HuH-7.5 (cell line): ENCODE results near the gene LRRC45.

Source experiments
- DNase-seq: peaks from one replicate; pipeline ENCODE4 v3.0.0; 2011; ENCODE audit warnings: low spot score

LRRC45 gene

GRCh38 chr17:82018989-82019689 is 4.0 kb upstream of the LRRC45 start:
- DNase-seq, result no peak

- DNase-seq, result peak; percentile 92
Observed at GRCh38 chr17:82019690-82020571, 3.2 kb upstream of the LRRC45 start.

GRCh38 chr17:82020572-82021106 is 2.5 kb upstream of the LRRC45 start:
- DNase-seq, result no peak

GRCh38 chr17:82021107-82021899 is 1.8 kb upstream of the LRRC45 start:
- DNase-seq, result peak; percentile 68

GRCh38 chr17:82021900-82022309 is 1.2 kb upstream of the LRRC45 start:
- no peak for DNase-seq

GRCh38 chr17:82022310-82022980 is 660 bp upstream of the LRRC45 start, which contains the start of gene CENPX:
CENPX (minus strand) TSS chr17:82022878; CDS start chr17:82022861, 17 bp downstream.
- no peak for DNase-seq

GRCh38 chr17:82023447-82024241 is 539 bp downstream of the LRRC45 start:
- DNase-seq, result peak; percentile 67

- no peak for DNase-seq
Observed at GRCh38 chr17:82024859-82025258, 1.8 kb downstream of the LRRC45 start.

- no peak for DNase-seq
Observed at GRCh38 chr17:82025401-82026107, 2.4 kb downstream of the LRRC45 start.

- no peak for DNase-seq
Observed at GRCh38 chr17:82028246-82028645, 5.1 kb downstream of the LRRC45 start.

GRCh38 chr17:82028966-82029365 is 5.9 kb downstream of the LRRC45 start:
- no peak for DNase-seq

GRCh38 chr17:82029391-82029790 is 6.3 kb downstream of the LRRC45 start:
- DNase-seq, result no peak

GRCh38 chr17:82029990-82030469 is 6.9 kb downstream of the LRRC45 start:
- DNase-seq, result no peak

GRCh38 chr17:82030470-82031302 is 7.6 kb downstream of the LRRC45 start:
- peak; percentile 92 for DNase-seq

GRCh38 chr17:82031303-82031884 is 8.3 kb downstream of the LRRC45 start, which contains the start of gene RAC3:
RAC3 (plus strand) TSS chr17:82031678; CDS start chr17:82031762, 84 bp downstream.
- peak; percentile 59 for DNase-seq

GRCh38 chr17:82031885-82032627 is 9.0 kb downstream of the LRRC45 start:
- peak; percentile 84 for DNase-seq

GRCh38 chr17:82033359-82034085 is 10.4 kb downstream of the LRRC45 start:
- no peak for DNase-seq
